ENCODE measurements around the gene CHRNB2.

CHRNB2 gene

DNA sequence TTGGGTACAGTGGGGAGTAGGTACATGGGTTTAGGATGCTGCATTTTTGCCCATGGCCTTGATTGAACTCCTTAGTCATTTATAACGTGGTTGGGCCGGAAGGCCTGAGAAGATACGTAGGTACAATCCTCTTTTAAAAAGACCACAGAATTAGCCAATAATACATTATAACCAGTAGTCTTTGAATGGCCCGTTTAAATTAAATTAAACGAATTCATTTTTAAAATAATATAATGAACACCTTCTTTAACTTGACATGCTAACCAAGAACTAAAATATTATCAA lies 60.5 kb downstream of the CHRNB2 start:
- TF ChIP-seq CREB1 (IDR thresholded peaks at IDR 0.05; ENCODE audit: low read depth) (no peak), FOXM1 (IDR thresholded peaks at IDR 0.05; ENCODE audit: borderline replicate concordance, low read depth) (no peak), TEAD4 (IDR thresholded peaks at IDR 0.05) (no peak), RAD21 (IDR thresholded peaks at IDR 0.05; ENCODE audit: low read depth) (no peak), TCF12 (IDR thresholded peaks at IDR 0.05; ENCODE audit: low read depth) (no peak), EGR1 (IDR thresholded peaks at IDR 0.05) (no peak), ZBTB7A (IDR thresholded peaks at IDR 0.05; ENCODE audit: low read depth) (no peak), YY1 (IDR thresholded peaks at IDR 0.05; ENCODE audit: low read depth) (no peak), CEBPB (IDR thresholded peaks at IDR 0.05) (no peak), TAF1 (IDR thresholded peaks at IDR 0.05; ENCODE audit: low read depth) (no peak)
- TF ChIP-seq, protein P1, sequence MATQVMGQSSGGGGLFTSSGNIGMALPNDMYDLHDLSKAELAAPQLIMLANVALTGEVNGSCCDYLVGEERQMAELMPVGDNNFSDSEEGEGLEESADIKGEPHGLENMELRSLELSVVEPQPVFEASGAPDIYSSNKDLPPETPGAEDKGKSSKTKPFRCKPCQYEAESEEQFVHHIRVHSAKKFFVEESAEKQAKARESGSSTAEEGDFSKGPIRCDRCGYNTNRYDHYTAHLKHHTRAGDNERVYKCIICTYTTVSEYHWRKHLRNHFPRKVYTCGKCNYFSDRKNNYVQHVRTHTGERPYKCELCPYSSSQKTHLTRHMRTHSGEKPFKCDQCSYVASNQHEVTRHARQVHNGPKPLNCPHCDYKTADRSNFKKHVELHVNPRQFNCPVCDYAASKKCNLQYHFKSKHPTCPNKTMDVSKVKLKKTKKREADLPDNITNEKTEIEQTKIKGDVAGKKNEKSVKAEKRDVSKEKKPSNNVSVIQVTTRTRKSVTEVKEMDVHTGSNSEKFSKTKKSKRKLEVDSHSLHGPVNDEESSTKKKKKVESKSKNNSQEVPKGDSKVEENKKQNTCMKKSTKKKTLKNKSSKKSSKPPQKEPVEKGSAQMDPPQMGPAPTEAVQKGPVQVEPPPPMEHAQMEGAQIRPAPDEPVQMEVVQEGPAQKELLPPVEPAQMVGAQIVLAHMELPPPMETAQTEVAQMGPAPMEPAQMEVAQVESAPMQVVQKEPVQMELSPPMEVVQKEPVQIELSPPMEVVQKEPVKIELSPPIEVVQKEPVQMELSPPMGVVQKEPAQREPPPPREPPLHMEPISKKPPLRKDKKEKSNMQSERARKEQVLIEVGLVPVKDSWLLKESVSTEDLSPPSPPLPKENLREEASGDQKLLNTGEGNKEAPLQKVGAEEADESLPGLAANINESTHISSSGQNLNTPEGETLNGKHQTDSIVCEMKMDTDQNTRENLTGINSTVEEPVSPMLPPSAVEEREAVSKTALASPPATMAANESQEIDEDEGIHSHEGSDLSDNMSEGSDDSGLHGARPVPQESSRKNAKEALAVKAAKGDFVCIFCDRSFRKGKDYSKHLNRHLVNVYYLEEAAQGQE (IDR thresholded peaks at IDR 0.05; ENCODE audit: low read depth), result no peak
- TF ChIP-seq, protein P2, sequence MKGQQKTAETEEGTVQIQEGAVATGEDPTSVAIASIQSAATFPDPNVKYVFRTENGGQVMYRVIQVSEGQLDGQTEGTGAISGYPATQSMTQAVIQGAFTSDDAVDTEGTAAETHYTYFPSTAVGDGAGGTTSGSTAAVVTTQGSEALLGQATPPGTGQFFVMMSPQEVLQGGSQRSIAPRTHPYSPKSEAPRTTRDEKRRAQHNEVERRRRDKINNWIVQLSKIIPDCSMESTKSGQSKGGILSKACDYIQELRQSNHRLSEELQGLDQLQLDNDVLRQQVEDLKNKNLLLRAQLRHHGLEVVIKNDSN (IDR thresholded peaks at IDR 0.05), result no peak

DNA sequence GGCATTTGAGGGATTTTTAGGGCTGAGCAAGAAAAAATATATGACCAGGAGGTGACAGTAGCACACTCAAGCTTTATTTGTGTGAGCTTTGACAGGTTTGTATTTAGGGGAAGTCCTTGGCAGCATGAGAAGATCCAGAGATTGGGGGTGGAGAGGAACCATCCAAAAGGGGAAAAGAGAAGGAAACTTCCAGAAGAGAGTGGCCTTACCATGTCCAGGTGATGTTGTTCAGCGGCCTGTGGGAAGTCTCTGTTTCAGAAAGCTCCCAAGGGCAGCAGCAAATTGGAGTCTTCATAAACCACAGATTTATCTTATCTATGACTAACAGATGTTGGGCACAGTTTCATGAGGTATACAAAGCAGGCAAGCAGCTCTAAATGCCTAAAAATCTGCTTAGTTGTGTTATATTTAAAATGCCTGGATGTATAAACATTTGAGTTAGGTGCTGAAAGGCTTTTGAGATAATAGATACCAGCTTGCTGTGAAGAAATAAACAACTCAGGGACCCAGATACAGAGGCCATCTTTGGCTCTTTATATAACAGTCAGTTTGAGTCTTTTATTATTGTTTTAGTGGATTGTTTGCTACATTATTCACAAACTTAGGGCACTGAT lies 61.6 kb downstream of the CHRNB2 start:
- no peak for TF ChIP-seq YY1 (IDR thresholded peaks at IDR 0.05; ENCODE audit: low read depth)
- TF ChIP-seq TEAD4 (IDR thresholded peaks at IDR 0.05), result no peak
- TF ChIP-seq CREB1 (IDR thresholded peaks at IDR 0.05; ENCODE audit: low read depth), result no peak
- TF ChIP-seq EGR1 (IDR thresholded peaks at IDR 0.05), result no peak

Measured in Ishikawa (cell line).